GM21529 (cell line): ENCODE data around the gene LSM14B.

Source experiments
- ATAC-seq: cut with Tn5 transposase; IDR thresholded peaks from one replicate; pipeline ENCODE4 v1.9.1; 2021; ENCODE audit not compliant: unreplicated experiment

Gene LSM14B

GRCh38 chr20:62131560-62132320 lies 9.5 kb downstream of the LSM14B start:
- ATAC-seq: no peak

DNA sequence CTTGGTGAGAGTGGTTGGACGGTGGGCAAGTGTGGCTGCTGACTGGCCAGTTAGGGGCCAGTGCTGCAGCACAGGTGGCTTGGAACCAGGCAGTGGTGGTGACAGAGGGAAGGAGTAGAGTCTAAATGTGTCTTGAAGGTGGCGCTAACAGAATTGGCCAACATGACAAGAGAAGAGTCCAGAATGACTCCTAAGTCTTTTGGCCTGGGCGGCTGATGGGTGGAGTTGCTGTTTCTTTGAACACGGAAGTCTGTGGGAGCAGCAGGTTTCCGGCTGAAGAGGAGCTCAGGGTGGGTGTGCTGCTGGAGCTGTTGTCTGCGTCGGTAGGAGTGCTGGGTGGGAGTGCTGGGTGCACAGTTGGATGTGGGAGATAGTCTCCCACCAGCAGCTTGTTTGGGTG lies 10.1 kb downstream of the LSM14B start:
- ATAC-seq: no peak

GRCh38 chr20:62133051-62133845 lies 11.0 kb downstream of the LSM14B start:
- no peak for ATAC-seq

GRCh38 chr20:62133864-62134263 lies 11.6 kb downstream of the LSM14B start:
- no peak for ATAC-seq

GRCh38 chr20:62134735-62135231 lies 12.5 kb downstream of the LSM14B start:
- ATAC-seq: no peak

GRCh38 chr20:62135573-62136266 lies 13.4 kb downstream of the LSM14B start:
- ATAC-seq: no peak

DNA sequence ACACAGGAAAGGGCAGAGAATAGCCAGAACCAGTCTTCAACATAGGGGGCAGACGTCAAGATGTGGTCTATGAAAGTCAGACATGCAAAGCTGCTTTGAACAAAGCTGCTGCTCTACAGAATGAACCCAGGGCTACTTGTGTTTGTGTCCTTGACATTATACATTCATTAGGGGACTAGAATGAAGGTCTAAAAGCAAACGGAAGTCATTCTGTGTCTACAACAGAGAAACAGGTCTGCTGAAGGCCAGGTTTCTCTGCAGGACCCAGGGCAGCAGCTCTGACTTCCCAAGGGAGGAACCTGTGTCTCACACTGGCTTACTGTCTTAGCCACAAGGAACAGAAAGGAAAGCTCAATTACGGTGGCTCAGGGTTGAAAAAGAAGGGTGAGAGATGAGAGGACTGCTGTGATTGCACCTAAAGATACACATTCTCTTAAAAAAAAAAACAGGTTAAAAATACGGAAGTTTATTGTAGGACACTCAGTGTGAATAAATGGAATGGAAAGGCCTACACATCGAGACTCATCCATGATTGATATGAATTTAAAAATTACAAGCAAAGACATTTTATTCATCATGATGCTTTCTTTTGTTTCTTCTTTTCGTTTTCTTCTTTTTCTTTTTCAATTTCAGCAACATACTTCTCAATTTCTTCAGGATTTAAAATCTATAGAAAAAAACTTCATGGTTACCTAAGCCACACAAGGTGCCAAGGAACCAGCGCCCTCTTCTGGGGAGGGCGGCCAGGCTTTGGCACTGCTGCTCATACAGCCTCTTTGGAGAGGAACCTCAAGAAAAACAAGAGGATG lies 14.2 kb downstream of the LSM14B start:
- no peak for ATAC-seq

- no peak for ATAC-seq
Observed at GRCh38 chr20:62137092-62137384, 14.8 kb downstream of the LSM14B start.

- ATAC-seq: no peak
Observed at GRCh38 chr20:62137478-62138203, 15.4 kb downstream of the LSM14B start.

DNA sequence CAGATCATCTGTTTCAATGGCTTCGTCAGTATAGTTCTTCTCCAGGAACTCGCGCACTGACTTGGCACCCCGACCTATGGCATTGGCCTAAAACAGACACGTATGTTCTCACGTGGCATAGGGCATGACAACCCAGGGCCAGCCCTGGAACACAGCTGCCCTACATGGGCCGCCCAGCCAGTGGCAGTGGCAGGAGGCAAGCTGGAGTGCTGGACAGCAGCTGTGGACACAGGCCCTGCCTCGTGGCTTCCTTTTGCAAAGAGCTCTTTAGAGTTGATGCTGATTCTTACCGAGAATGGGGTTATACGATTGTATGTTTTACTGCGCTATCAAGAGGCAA lies 15.9 kb downstream of the LSM14B start:
- no peak for ATAC-seq

DNA sequence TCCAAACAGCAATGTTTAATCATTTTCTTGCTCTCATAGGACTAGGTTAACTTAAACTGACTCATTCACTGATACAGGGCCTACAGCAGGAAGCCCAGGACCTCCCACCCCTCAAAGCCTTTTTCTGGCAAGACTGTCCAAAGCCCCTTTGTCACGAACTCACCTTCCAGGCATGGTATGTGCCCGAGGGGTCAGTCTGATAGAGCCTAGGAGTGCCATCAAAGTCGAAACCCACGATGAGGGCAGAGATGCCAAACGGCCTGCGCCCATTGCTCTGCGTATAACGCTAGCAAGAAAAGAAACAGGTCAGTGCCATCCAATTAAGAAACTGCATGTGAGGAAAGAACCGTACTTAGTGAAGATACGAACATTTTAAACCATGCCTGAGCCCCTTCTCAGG lies 16.6 kb downstream of the LSM14B start:
- ATAC-seq: no peak

DNA sequence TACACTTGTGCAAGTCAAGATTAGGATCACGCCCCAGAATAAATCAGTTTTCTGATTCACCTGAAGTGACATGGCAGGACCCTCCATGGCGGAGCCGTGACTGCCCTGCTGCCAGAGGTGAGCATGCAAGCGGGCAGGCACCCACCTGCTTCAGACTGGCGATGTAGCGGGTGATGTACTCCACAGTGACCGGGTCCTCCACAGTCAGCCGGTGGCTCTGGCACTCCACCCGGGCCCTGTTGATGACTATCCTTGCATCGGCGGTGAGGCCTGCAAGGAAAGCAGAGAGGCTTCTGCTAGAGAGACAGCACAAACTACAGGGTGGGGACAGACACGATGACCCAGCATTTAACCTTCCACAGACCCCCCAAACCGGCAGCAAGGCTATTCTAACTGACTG lies 17.4 kb downstream of the LSM14B start:
- no peak for ATAC-seq

- ATAC-seq: no peak
Observed at GRCh38 chr20:62141043-62141396, 18.7 kb downstream of the LSM14B start.

DNA sequence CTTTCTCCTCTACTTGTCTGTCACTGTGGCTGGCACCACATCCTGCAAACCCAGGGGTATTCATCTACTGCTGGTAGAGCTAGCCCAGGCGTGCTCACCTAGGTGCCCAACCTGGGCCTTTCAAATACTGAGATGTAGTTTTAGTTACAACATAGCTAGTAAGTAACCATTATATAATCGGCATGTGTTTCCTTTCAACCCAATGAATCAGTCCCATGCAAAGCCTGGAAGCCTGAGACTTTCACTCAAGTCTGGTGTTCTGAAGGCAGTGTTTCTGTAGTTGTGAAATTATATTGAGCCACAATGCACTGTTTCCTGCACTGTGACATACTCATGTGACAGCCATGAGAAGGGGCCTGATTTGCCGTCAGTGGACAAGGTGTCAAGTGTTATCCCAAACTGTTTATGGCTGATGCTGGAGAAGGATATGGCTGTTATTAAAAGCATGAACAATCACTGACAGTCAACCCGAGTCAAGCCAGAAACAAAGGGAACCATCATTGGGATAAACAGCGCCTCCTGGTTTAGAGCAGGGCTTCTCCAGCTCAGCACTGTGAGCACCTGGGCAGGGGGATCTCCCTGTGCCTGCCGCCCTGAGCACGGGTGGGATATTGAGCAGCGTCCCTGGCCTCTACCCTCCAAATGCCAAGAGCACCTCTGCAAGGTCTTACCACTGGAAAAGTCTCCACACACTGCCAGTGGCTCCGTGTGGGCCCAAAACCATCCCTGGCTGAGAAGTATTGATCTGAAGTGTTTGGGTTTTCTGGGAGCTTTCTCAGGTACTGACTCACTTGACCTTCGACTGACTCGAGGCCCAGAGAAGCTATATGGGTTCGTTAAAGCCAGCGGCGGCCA lies 19.3 kb downstream of the LSM14B start:
- no peak for ATAC-seq

- peak; percentile 15 for ATAC-seq
Observed at GRCh38 chr20:62142252-62143080, 20.2 kb downstream of the LSM14B start.

DNA sequence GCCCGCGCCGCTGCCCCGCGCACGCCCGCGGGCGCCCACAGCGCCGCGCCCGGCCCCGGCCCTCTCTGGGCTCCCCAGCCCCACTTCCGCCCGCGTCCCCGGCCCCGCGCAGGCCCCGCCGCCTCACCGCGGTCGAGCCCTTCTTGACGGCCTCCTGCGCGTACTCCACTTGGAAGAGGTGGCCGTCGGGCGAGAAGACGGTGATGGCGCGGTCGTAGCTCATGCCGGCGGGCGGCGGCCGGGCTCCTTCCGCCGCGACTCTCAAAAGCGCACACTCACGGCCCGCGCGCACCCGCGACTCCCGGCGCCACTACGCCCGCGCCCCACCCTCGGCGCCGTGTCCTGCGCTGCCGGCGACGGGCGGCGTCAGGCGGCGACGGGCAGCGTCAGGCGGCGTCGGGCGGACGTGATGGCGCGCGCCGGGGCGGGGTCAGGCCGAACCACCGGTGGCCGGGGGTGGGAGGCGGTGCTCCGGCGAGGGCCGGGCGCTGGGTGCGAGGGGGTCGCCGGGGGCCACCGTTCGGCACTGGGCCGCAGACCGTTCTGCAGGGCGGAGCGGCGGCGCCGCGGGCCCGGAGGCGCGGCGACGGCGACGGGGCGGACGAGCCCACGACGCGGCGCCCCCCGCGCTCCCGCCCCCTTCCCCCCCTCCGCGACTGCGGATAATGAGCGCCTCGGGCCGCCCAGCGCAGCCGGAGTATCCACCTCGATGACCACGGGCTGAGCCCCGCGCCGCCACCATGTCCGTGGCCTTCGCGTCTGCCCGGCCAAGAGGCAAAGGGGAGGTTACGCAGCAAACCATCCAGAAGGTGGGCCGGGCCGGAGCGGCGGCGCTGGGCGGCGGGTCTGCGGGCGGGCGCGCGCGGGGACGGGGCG lies 21.0 kb downstream of the LSM14B start, which contains the start of the genes PSMA7 and SS18L1:
TSS of gene PSMA7 (minus strand) at position 314 of the 876 bp plus-strand sequence. CDS start at position 223, 91 bp downstream.
TSS of gene SS18L1 (plus strand) at position 689 of the 876 bp plus-strand sequence. CDS start at position 741, 52 bp downstream.
- ATAC-seq: peak; percentile 76
